ENCODE measurements around the gene DOP1B.

DNA sequence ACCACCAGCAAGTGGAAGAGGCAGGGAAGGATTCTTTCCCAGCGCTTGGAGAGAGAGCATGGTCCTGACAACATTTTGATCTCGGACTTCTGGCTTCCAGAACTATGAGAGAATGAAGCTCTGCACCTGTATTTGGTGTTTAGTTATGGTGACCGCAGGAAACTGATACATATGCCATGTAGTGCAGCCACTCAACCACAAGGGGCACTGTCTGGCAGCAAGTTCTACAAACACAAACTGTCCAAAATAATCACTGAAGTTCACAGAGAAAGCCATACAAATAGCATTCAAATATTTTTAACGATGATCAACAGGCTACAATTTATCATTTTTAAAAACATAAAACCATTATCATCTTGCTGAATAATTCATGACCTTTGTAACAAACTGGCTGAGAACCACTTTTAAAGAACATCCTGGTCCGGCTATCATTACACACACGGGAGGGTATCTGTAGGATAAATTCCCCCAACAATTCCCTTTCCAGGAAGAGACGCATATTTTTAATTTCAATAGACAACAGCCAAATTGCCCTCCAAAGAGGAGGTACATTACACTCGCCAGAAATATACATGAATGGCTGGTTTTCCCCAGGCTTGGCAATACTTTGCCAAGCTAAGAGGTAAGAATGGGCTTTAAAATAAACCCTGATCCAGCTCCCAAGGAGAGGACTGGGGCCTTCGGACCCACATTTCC is 31.0 kb upstream of the DOP1B start:
- TF ChIP-seq POLR2A (IDR thresholded peaks at IDR 0.05) = no peak
- TF ChIP-seq, protein P1, sequence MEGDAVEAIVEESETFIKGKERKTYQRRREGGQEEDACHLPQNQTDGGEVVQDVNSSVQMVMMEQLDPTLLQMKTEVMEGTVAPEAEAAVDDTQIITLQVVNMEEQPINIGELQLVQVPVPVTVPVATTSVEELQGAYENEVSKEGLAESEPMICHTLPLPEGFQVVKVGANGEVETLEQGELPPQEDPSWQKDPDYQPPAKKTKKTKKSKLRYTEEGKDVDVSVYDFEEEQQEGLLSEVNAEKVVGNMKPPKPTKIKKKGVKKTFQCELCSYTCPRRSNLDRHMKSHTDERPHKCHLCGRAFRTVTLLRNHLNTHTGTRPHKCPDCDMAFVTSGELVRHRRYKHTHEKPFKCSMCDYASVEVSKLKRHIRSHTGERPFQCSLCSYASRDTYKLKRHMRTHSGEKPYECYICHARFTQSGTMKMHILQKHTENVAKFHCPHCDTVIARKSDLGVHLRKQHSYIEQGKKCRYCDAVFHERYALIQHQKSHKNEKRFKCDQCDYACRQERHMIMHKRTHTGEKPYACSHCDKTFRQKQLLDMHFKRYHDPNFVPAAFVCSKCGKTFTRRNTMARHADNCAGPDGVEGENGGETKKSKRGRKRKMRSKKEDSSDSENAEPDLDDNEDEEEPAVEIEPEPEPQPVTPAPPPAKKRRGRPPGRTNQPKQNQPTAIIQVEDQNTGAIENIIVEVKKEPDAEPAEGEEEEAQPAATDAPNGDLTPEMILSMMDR (IDR thresholded peaks at IDR 0.05) = peak; percentile 80 to 94
- TF ChIP-seq POLR2AphosphoS5 (IDR thresholded peaks at IDR 0.05) = no peak
- no peak for TF ChIP-seq EP300 (IDR thresholded peaks at IDR 0.05)
